GF-D8 (cell line): ENCODE measurements around the gene FAM234B.

Experiments used
- DNase-seq: peaks from one replicate; lab custom pipeline; 2025; lab: John Stamatoyannopoulos, UW

The FAM234B gene

GRCh38 chr12:13093191-13093847 lies 49.1 kb downstream of the FAM234B start:
- DNase-seq = no peak

- no peak for DNase-seq
Observed at GRCh38 chr12:13093848-13094220, 49.7 kb downstream of the FAM234B start.

- DNase-seq = no peak
Observed at GRCh38 chr12:13094367-13094766, 50.2 kb downstream of the FAM234B start.

GRCh38 chr12:13095266-13095995 lies 51.2 kb downstream of the FAM234B start:
- DNase-seq = no peak

GRCh38 chr12:13097491-13098011 lies 53.4 kb downstream of the FAM234B start:
- DNase-seq = peak; percentile 20

- peak; percentile 47 for DNase-seq
Observed at GRCh38 chr12:13099066-13099843, 55.1 kb downstream of the FAM234B start.

GRCh38 chr12:13099844-13100604 lies 55.8 kb downstream of the FAM234B start:
- no peak for DNase-seq

GRCh38 chr12:13100605-13100881 lies 56.4 kb downstream of the FAM234B start:
- DNase-seq = no peak

- peak; percentile 60 for DNase-seq
Observed at GRCh38 chr12:13100882-13101769, 56.9 kb downstream of the FAM234B start.

- no peak for DNase-seq
Observed at GRCh38 chr12:13101821-13102375, 57.7 kb downstream of the FAM234B start.

GRCh38 chr12:13102461-13103195 lies 58.4 kb downstream of the FAM234B start:
- DNase-seq = no peak

- DNase-seq = no peak
Observed at GRCh38 chr12:13103391-13104033, 59.3 kb downstream of the FAM234B start, which contains the start of gene GSG1. TSS of gene GSG1 (minus strand) at chr12:13103667. CDS start at chr12:13103512, 155 bp downstream.

- DNase-seq = no peak
Observed at GRCh38 chr12:13104409-13104808, 60.2 kb downstream of the FAM234B start.

GRCh38 chr12:13105781-13106180 lies 61.6 kb downstream of the FAM234B start:
- DNase-seq = no peak

GRCh38 chr12:13106666-13107065 lies 62.5 kb downstream of the FAM234B start:
- no peak for DNase-seq

- DNase-seq = no peak
Observed at GRCh38 chr12:13112968-13113367, 68.8 kb downstream of the FAM234B start.

GRCh38 chr12:13114251-13115052 lies 70.3 kb downstream of the FAM234B start:
- DNase-seq = no peak

GRCh38 chr12:13116259-13116658 lies 72.1 kb downstream of the FAM234B start:
- DNase-seq = no peak

GRCh38 chr12:13117029-13117428 lies 72.8 kb downstream of the FAM234B start:
- DNase-seq = no peak
